IMR-90 (cell line): ENCODE measurements around the gene HASPIN. TPM values are rescaled to one million over a fixed set of nuclear protein-coding genes. Genes with fewer than 3 reads are reported as not detected.

ENCODE experiments used
- ATAC-seq: fragments of 200-7000 bp; cut with Tn5 transposase; 2 replicates; pipeline ENCODE4 v1.9.1; 2020; ENCODE audit warnings: low read depth, mild to moderate bottlenecking, moderate library complexity
- BruUV-seq: library from RNA; stranded (reverse); fragments of 400-500 nt; replicated peaks from 2 replicates; lab custom pipeline; 2021; lab: Mats Ljungman, UMichigan
- CTCF ChIA-PET: fragments of 300-600 bp; formaldehyde crosslinking; extraction: SDS; loops from one replicate; lab custom pipeline; 2021; ENCODE audit warnings: antibody characterized with exemption; lab: Yijun Ruan, JAX
- POLR2A ChIA-PET: fragments of 300-600 bp; sonication (Branson Sonifier 250); formaldehyde crosslinking; loops from one replicate; lab custom pipeline; 2022; ENCODE audit warnings: antibody characterized with exemption; ENCODE audit not compliant: unreplicated experiment; lab: Charles Lee
- DNase-seq: peaks from one replicate; pipeline ENCODE4 v3.0.0; 2013
- H2AFZ ChIP-seq: replicated peaks from 2 replicates; pipeline ENCODE3; 2013; ENCODE audit warnings: low read length, mild to moderate bottlenecking; ENCODE audit not compliant: poor library complexity
- H2AK5ac ChIP-seq: 2 replicates; pipeline ENCODE4 v1.6.1; 2013; ENCODE audit warnings: low read depth, low read length, inconsistent platforms
- H2AK9ac ChIP-seq: replicated peaks from 2 replicates; pipeline ENCODE3; 2013; ENCODE audit warnings: mild to moderate bottlenecking, low read depth, low read length, moderate library complexity; ENCODE audit not compliant: poor library complexity
- H2BK120ac ChIP-seq: 2 replicates; pipeline ENCODE4 v1.6.1; 2013; ENCODE audit warnings: low read depth, low read length, inconsistent platforms
- H2BK15ac ChIP-seq: 3 replicates; pipeline ENCODE4 v1.6.1; 2013; ENCODE audit warnings: low read depth, low read length, inconsistent platforms
- H2BK20ac ChIP-seq: 2 replicates; pipeline ENCODE4 v1.6.1; 2013; ENCODE audit warnings: low read depth, mild to moderate bottlenecking, inconsistent platforms, low read length, moderate library complexity
- H2BK5ac ChIP-seq: 2 replicates; pipeline ENCODE4 v1.6.1; 2013; ENCODE audit warnings: mild to moderate bottlenecking, low read depth, low read length, inconsistent platforms; ENCODE audit not compliant: poor library complexity, severe bottlenecking
- H3K14ac ChIP-seq: replicated peaks from 2 replicates; pipeline ENCODE4 v1.6.1; 2013; ENCODE audit warnings: low read depth, low read length, inconsistent platforms
- H3K18ac ChIP-seq: 2 replicates; pipeline ENCODE4 v1.6.1; 2013; ENCODE audit warnings: low read depth, low read length, control low read depth
- H3K23ac ChIP-seq: 2 replicates; pipeline ENCODE4 v1.6.1; 2013; ENCODE audit warnings: low read depth, low read length, inconsistent platforms
- H3K27ac ChIP-seq: 2 replicates; pipeline ENCODE4 v1.5.1; 2013; ENCODE audit warnings: mild to moderate bottlenecking, control low read depth, low read length; ENCODE audit not compliant: insufficient read depth
- H3K27me3 ChIP-seq: 2 replicates; pipeline ENCODE4 v1.6.1; 2013; ENCODE audit warnings: low read length; ENCODE audit not compliant: control insufficient read depth, insufficient read depth
- H3K36me3 ChIP-seq: 2 replicates; pipeline ENCODE4 v1.6.1; 2013; ENCODE audit warnings: low read length, mixed read lengths; ENCODE audit not compliant: control insufficient read depth, insufficient read depth
- H3K4ac ChIP-seq: 2 replicates; pipeline ENCODE4 v1.6.1; 2013; ENCODE audit warnings: low read depth, low read length, inconsistent platforms
- H3K4me1 ChIP-seq: 2 replicates; pipeline ENCODE4 v1.6.1; 2013; ENCODE audit warnings: low read length, mixed read lengths; ENCODE audit not compliant: control insufficient read depth, insufficient read depth
- H3K4me2 ChIP-seq: 2 replicates; pipeline ENCODE4 v1.6.1; 2013; ENCODE audit warnings: low read depth, mild to moderate bottlenecking, control low read depth, low read length, moderate library complexity
- H3K4me3 ChIP-seq: 2 replicates; pipeline ENCODE4 v1.5.1; 2013; ENCODE audit warnings: low read depth, mild to moderate bottlenecking, control low read depth, low read length, moderate library complexity; ENCODE audit not compliant: insufficient read depth
- H3K56ac ChIP-seq: 2 replicates; pipeline ENCODE4 v1.6.1; 2013; ENCODE audit warnings: low read length, inconsistent platforms; ENCODE audit not compliant: insufficient read depth; ENCODE audit errors: extremely low read depth
- H3K79me1 ChIP-seq, 2 experiments: 2 replicates each; pipeline ENCODE4 v1.6.1; 2013; ENCODE audit warnings: low read length in 2 of 2, inconsistent platforms in 1 of 2, low read depth in 1 of 2
- H3K9ac ChIP-seq: 2 replicates; pipeline ENCODE4 v1.6.1; 2013; ENCODE audit warnings: low read depth, low read length, control low read depth
- H3K9me1 ChIP-seq: 2 replicates; pipeline ENCODE4 v1.6.1; 2013; ENCODE audit warnings: low read length, inconsistent platforms; ENCODE audit not compliant: insufficient read depth
- H3K9me3 ChIP-seq: 2 replicates; pipeline ENCODE4 v1.6.1; 2013; ENCODE audit warnings: low read length; ENCODE audit not compliant: control insufficient read depth, insufficient read depth
- H4K20me1 ChIP-seq: 2 replicates; pipeline ENCODE4 v1.6.1; 2013; ENCODE audit warnings: low read length, inconsistent platforms; ENCODE audit not compliant: insufficient read depth
- H4K5ac ChIP-seq: 2 replicates; pipeline ENCODE4 v1.6.1; 2013; ENCODE audit warnings: mild to moderate bottlenecking, low read depth, low read length, control low read depth
- H4K8ac ChIP-seq, 2 experiments: 2 replicates each; pipeline ENCODE4 v1.6.1; 2013; ENCODE audit warnings: low read depth in 2 of 2, low read length in 2 of 2, control low read depth in 1 of 2, inconsistent platforms in 1 of 2
- H4K91ac ChIP-seq: 2 replicates; pipeline ENCODE4 v1.6.1; 2013; ENCODE audit warnings: low read depth, low read length, inconsistent platforms; ENCODE audit not compliant: insufficient read depth
- CEBPB ChIP-seq: IDR thresholded peaks from 2 replicates; pipeline ENCODE4 v1.6.1; 2012; ENCODE audit warnings: low read depth, low read length, improper control_type of control experiment
- CTCF ChIP-seq: conservative IDR thresholded peaks from 2 replicates; pipeline ENCODE4 v1.5.1; 2012; ENCODE audit warnings: mild to moderate bottlenecking, low read depth, low read length, improper control_type of control experiment
- MAFK ChIP-seq: IDR thresholded peaks from 2 replicates; pipeline ENCODE4 v1.6.1; 2012; ENCODE audit warnings: low read depth, low read length, improper control_type of control experiment
- MAZ ChIP-seq: IDR thresholded peaks from 2 replicates; pipeline ENCODE4 v1.6.1; 2012; ENCODE audit warnings: low read depth, mild to moderate bottlenecking, low read length, improper control_type of control experiment, moderate library complexity, borderline replicate concordance
- MXI1 ChIP-seq: IDR thresholded peaks from 2 replicates; pipeline ENCODE4 v1.6.1; 2012; ENCODE audit warnings: low read depth, mild to moderate bottlenecking, low read length, moderate library complexity, borderline replicate concordance
- NFE2L2 ChIP-seq: fragments of 150-350 bp; IDR thresholded peaks from 2 replicates; pipeline ENCODE4 v1.6.1; 2016; ENCODE audit warnings: low read depth, mild to moderate bottlenecking, low read length
- RAD21 ChIP-seq: IDR thresholded peaks from 2 replicates; pipeline ENCODE4 v1.6.1; 2012; ENCODE audit warnings: low read length, improper control_type of control experiment
- RCOR1 ChIP-seq: IDR thresholded peaks from 2 replicates; pipeline ENCODE4 v1.6.1; 2012; ENCODE audit warnings: mild to moderate bottlenecking, low read length, improper control_type of control experiment; ENCODE audit not compliant: insufficient replicate concordance
- RFX5 ChIP-seq: IDR thresholded peaks from 2 replicates; pipeline ENCODE4 v1.8.0; 2012; ENCODE audit warnings: low read depth, mild to moderate bottlenecking, low read length, moderate library complexity
- SMC3 ChIP-seq: fragments of 150-350 bp; IDR thresholded peaks from 2 replicates; pipeline ENCODE4 v1.6.1; 2016; ENCODE audit warnings: low read depth, mild to moderate bottlenecking, antibody characterized with exemption, low read length, moderate library complexity
- WGBS, 2 experiments: methylation state at CpG; one replicate each; pipeline versions ENCODE4 v1.1.5 to v1.1.7; 2013; ENCODE audit warnings: missing lambda C conversion rate in 2 of 2; ENCODE audit not compliant: insufficient read length in 1 of 2; ENCODE audit errors: extremely low coverage in 2 of 2; 5-methylcytosine and 5-hydroxymethylcytosine counted together
- dilution Hi-C: fragments of 300-500 bp; cut with HindIII; formaldehyde crosslinking; loops from one replicate; pipeline ENCODE4 v1.14.3; 2018; ENCODE audit warnings: low sequenced_read_pairs; ENCODE audit not compliant: unreplicated experiment
- in situ Hi-C: fragments of 300-500 bp; cut with MboI; formaldehyde crosslinking; loops from 3 replicates; pipeline ENCODE4 v1.14.3; 2019; ENCODE audit warnings: low sequenced_read_pairs, inconsistent platforms, mixed read lengths
- intact Hi-C: fragments of 100-400 bp; cut with micrococcal nuclease; formaldehyde crosslinking; loops from 2 replicates; pipeline ENCODE4 v1.10.0; 2022
- polyA plus RNA-seq, 3 experiments: library from polyadenylated mRNA; depleted of rRNA; stranded (reverse); fragments of >200 nt; gene quantifications; 2 replicates each; pipeline ENCODE4 v1.2.3, GENCODE V29; 2012; ENCODE audit warnings: low replicate concordance in 1 of 3
- total RNA-seq: library from RNA; depleted of rRNA; stranded (reverse); fragments of >200 nt; gene quantifications from 2 replicates; pipeline ENCODE4 v1.2.3, GENCODE V29; 2012
- TF ChIP-seq, protein P1 (sequence below): fragments of 150-350 bp; IDR thresholded peaks from 2 replicates; pipeline ENCODE4 v1.6.1; 2016; ENCODE audit warnings: low read depth, mild to moderate bottlenecking, low read length, moderate library complexity, borderline replicate concordance

The HASPIN gene
- total and polyA plus RNA-seq, 2 of the 4 experiments (the other 2 are of a cell fraction): 2.2 to 4.3 TPM

DNA sequence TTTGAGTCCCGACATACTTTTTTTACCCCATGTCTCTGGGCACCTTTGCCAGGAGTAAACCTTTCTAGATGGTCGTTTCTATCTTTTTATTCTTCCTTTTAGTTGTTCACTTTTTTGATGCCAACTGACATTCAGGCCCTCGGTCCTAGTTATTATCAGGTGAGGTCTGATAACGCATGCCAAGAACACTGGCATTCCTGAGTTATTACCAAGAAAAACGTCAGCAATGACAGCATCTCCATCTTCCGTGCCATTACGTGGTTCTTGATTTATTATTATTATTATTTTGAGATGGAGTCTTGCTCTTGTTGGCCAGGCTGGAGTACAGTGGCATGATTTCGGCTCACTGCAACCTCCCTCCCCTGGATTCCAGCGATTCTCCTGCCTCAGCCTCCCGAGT lies 21.4 kb downstream of the HASPIN start:
- no peak overlapping the region for H4K91ac ChIP-seq
- no peak overlapping the region for H3K56ac ChIP-seq
- H3K36me3 ChIP-seq: no peaks in the 10 kb centered on the region
- ChIA-PET POLR2A (no interaction called here), CTCF (no interaction called here)
- DNase-seq (no peak), ATAC-seq (no peak)
- no peak overlapping the region for H2BK20ac ChIP-seq
- no CpG with 5 or more reads among the region's 10 CpGs for WGBS, 2 experiments
- no peak overlapping the region for H4K8ac ChIP-seq
- H2AK5ac ChIP-seq: no peak overlapping the region
- intact Hi-C loops: no loop called here
- dilution Hi-C loops: no loop called here
- H2BK120ac ChIP-seq: no peak overlapping the region
- TF ChIP-seq CEBPB (no peak), CTCF (no peak), RAD21 (no peak), MAFK (no peak), NFE2L2 (no peak), SMC3 (no peak), RCOR1 (no peak), MAZ (no peak), RFX5 (no peak), MXI1 (no peak)
- TF ChIP-seq, protein P1, sequence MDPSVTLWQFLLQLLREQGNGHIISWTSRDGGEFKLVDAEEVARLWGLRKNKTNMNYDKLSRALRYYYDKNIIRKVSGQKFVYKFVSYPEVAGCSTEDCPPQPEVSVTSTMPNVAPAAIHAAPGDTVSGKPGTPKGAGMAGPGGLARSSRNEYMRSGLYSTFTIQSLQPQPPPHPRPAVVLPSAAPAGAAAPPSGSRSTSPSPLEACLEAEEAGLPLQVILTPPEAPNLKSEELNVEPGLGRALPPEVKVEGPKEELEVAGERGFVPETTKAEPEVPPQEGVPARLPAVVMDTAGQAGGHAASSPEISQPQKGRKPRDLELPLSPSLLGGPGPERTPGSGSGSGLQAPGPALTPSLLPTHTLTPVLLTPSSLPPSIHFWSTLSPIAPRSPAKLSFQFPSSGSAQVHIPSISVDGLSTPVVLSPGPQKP: no peak
- no peaks in the 10 kb centered on the region; the same call in 1 of the 2 replicates for H3K9me1 ChIP-seq
- no peaks in the 10 kb centered on the region for H3K4me1 ChIP-seq
- H3K14ac ChIP-seq: no peak overlapping the region
- H3K4me3 ChIP-seq: no peak overlapping the region
- no peak overlapping the region for H3K4me2 ChIP-seq
- no peak overlapping the region for H4K5ac ChIP-seq
- no peak overlapping the region for H3K27ac ChIP-seq
- H2AK9ac ChIP-seq: no peak overlapping the region
- no TSS peak for BruUV-seq
- H3K9ac ChIP-seq: no peak overlapping the region
- H3K23ac ChIP-seq: no peak overlapping the region
- in situ Hi-C loops: loop anchor here (25.0 kb wide), 1 partner anchor 267 kb away; no protein-coding TSS in a partner anchor
- H2AFZ ChIP-seq: no peak overlapping the region
- no peaks in the 10 kb centered on the region for H3K79me1 ChIP-seq
- H2BK15ac ChIP-seq: no peak overlapping the region
- peaks cover 16% of the 10 kb centered on the region for H3K27me3 ChIP-seq
- no peaks in the 10 kb centered on the region for H3K9me3 ChIP-seq
- no peaks in the 10 kb centered on the region for H4K20me1 ChIP-seq
- no peak overlapping the region for H3K4ac ChIP-seq
- no peak overlapping the region for H3K18ac ChIP-seq
- no peak overlapping the region for H2BK5ac ChIP-seq
